ENCODE results near the gene RBM26. TPM values are rescaled to one million over a fixed set of nuclear protein-coding genes. Genes with fewer than 3 reads are reported as not detected.

RBM26 gene
- total and polyA plus RNA-seq, 2 of the 4 experiments (the other 2 are of a cell fraction), result 17.6 to 18.1 TPM

DNA sequence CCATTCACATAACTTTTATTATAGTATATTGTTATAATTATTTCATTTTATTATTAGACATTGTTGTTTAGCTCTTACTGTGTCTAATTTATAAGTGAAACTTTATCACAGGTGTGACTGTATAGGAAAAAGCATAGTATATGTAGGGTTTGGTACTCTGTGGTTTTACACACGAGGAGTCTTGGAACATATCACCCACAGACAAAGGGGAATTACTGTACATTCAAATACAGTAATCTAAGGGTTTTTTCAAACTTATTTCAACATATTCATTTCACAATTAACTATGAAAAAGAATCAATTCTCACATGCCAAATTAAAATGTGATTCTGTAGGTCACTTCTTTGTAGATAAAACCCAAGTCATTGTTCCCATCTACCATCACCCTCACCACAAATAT, 46.0 kb downstream of the RBM26 start:
- Histone ChIP-seq H3K9me1 (ENCODE audit: insufficient read depth, low read length) (no peaks in the 10 kb centered on the region), H3K14ac (replicated peaks; ENCODE audit: low read depth, low read length) (no peak overlapping the region), H2BK15ac (ENCODE audit: low read depth, low read length) (no peak overlapping the region), H3K27ac (ENCODE audit: insufficient read depth, low read length) (no peak overlapping the region), H3K79me1 (ENCODE audit: low read depth in 1 of 2, low read length in 2 of 2) (peaks cover 3 to 6% of the 10 kb centered on the region in 2 experiments; a peak in 2 of 4 replicates), H3K56ac (ENCODE audit: extremely low read depth, insufficient read depth, low read length) (no peak overlapping the region), H4K8ac (ENCODE audit: low read depth in 2 of 2, low read length in 2 of 2) (no peak overlapping the region), H3K36me3 (ENCODE audit: control insufficient read depth, insufficient read depth, low read length) (peaks cover 13% of the 10 kb centered on the region), H3K18ac (ENCODE audit: low read depth, low read length) (no peak overlapping the region), H3K4me3 (ENCODE audit: insufficient read depth, low read depth, low read length) (no peak overlapping the region), H3K4me1 (ENCODE audit: control insufficient read depth, insufficient read depth, low read length) (no peaks in the 10 kb centered on the region), H3K23ac (ENCODE audit: low read depth, low read length) (no peak overlapping the region), H3K4me2 (ENCODE audit: low read depth, low read length) (no peak overlapping the region), H2BK20ac (ENCODE audit: low read depth, low read length) (no peak overlapping the region), H4K91ac (ENCODE audit: insufficient read depth, low read depth, low read length) (no peak overlapping the region), H3K9ac (ENCODE audit: low read depth, low read length) (no peak overlapping the region), H2BK120ac (ENCODE audit: low read depth, low read length) (no peak overlapping the region), H2BK5ac (ENCODE audit: low read depth, low read length, poor library complexity, severe bottlenecking) (no peak overlapping the region), H2AK5ac (ENCODE audit: low read depth, low read length) (no peak overlapping the region), H4K5ac (ENCODE audit: low read depth, low read length) (no peak overlapping the region), H2AFZ (replicated peaks; ENCODE audit: low read length, poor library complexity) (no peak overlapping the region), H2AK9ac (replicated peaks; ENCODE audit: low read depth, low read length, poor library complexity) (no peak overlapping the region), H4K20me1 (ENCODE audit: insufficient read depth, low read length) (no peaks in the 10 kb centered on the region), H3K9me3 (ENCODE audit: control insufficient read depth, insufficient read depth, low read length) (no peaks in the 10 kb centered on the region), H3K4ac (ENCODE audit: low read depth, low read length) (no peak overlapping the region), H3K27me3 (ENCODE audit: control insufficient read depth, insufficient read depth, low read length) (no peaks in the 10 kb centered on the region)
- BruUV-seq (replicated peaks), result no TSS peak
- DNase-seq (no peak), ATAC-seq (ENCODE audit: low read depth) (no peak)
- dilution Hi-C loops (cut with HindIII; ENCODE audit: low sequenced_read_pairs, unreplicated experiment) (no loop called here), intact Hi-C loops (cut with micrococcal nuclease) (loop anchor here (5.0 kb wide), 1 partner anchor 38 kb away; no protein-coding TSS in a partner anchor), in situ Hi-C loops (cut with MboI; ENCODE audit: low sequenced_read_pairs) (no loop called here)
- ChIA-PET POLR2A (ENCODE audit: unreplicated experiment) (no interaction called here), CTCF (no interaction called here)
- TF ChIP-seq, protein P1, sequence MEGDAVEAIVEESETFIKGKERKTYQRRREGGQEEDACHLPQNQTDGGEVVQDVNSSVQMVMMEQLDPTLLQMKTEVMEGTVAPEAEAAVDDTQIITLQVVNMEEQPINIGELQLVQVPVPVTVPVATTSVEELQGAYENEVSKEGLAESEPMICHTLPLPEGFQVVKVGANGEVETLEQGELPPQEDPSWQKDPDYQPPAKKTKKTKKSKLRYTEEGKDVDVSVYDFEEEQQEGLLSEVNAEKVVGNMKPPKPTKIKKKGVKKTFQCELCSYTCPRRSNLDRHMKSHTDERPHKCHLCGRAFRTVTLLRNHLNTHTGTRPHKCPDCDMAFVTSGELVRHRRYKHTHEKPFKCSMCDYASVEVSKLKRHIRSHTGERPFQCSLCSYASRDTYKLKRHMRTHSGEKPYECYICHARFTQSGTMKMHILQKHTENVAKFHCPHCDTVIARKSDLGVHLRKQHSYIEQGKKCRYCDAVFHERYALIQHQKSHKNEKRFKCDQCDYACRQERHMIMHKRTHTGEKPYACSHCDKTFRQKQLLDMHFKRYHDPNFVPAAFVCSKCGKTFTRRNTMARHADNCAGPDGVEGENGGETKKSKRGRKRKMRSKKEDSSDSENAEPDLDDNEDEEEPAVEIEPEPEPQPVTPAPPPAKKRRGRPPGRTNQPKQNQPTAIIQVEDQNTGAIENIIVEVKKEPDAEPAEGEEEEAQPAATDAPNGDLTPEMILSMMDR (conservative IDR thresholded peaks at IDR 0.05; ENCODE audit: low read depth, low read length), result no peak
- TF ChIP-seq RCOR1 (IDR thresholded peaks at IDR 0.05; ENCODE audit: insufficient replicate concordance, low read length), result no peak
- no peak for TF ChIP-seq CHD1 (IDR thresholded peaks at IDR 0.05; ENCODE audit: low read depth, low read length)
- TF ChIP-seq, protein P2, sequence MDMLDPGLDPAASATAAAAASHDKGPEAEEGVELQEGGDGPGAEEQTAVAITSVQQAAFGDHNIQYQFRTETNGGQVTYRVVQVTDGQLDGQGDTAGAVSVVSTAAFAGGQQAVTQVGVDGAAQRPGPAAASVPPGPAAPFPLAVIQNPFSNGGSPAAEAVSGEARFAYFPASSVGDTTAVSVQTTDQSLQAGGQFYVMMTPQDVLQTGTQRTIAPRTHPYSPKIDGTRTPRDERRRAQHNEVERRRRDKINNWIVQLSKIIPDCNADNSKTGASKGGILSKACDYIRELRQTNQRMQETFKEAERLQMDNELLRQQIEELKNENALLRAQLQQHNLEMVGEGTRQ (IDR thresholded peaks at IDR 0.05; ENCODE audit: low read depth, low read length), result no peak
- TF ChIP-seq, protein P3, sequence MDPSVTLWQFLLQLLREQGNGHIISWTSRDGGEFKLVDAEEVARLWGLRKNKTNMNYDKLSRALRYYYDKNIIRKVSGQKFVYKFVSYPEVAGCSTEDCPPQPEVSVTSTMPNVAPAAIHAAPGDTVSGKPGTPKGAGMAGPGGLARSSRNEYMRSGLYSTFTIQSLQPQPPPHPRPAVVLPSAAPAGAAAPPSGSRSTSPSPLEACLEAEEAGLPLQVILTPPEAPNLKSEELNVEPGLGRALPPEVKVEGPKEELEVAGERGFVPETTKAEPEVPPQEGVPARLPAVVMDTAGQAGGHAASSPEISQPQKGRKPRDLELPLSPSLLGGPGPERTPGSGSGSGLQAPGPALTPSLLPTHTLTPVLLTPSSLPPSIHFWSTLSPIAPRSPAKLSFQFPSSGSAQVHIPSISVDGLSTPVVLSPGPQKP (IDR thresholded peaks at IDR 0.05; ENCODE audit: borderline replicate concordance, low read depth, low read length), result no peak
- TF ChIP-seq SMC3 (IDR thresholded peaks at IDR 0.05; ENCODE audit: low read depth, low read length), result no peak
- no peak for TF ChIP-seq FOS (IDR thresholded peaks at IDR 0.05; ENCODE audit: low read depth, low read length)
- no peak for TF ChIP-seq RFX5 (IDR thresholded peaks at IDR 0.05; ENCODE audit: low read depth, low read length)
- no peak for TF ChIP-seq BHLHE40 (IDR thresholded peaks at IDR 0.05; ENCODE audit: low read depth, low read length)
- TF ChIP-seq POLR2A (IDR thresholded peaks at IDR 0.05; ENCODE audit: low read depth, low read length), result no peak
- no peak for TF ChIP-seq RAD21 (IDR thresholded peaks at IDR 0.05; ENCODE audit: low read length)
- no CpG with 5 or more reads among the region's 1 CpG for WGBS, 2 experiments (ENCODE audit: extremely low coverage in 2 of 2, insufficient read length in 1 of 2)

Data from IMR-90 (cell line).